Neural progenitor cell (in vitro differentiated cells): ENCODE measurements around the gene POLD4. TPM values are rescaled to one million over a fixed set of nuclear protein-coding genes. Genes with fewer than 3 reads are reported as not detected.
A peak's percentile ranks its signal among the peaks of the same experiment; 100 is the strongest.

Experiments
- DNase-seq: peaks from one replicate; pipeline ENCODE4 v3.0.0-alpha.2; 2016; ENCODE audit warnings: low spot score
- H2AFZ ChIP-seq: fragments of 200-600 bp; sonication (generic); replicated peaks from 2 replicates; pipeline ENCODE4 v1.6.1; 2016; ENCODE audit warnings: antibody characterized with exemption
- H3F3A ChIP-seq: fragments of 200-600 bp; sonication (generic); 2 replicates; pipeline ENCODE4 v1.6.1; 2016; ENCODE audit warnings: antibody characterized with exemption, low read depth
- H3K27ac ChIP-seq: fragments of 200-600 bp; sonication (generic); 2 replicates; pipeline ENCODE4 v1.5.1; 2016; ENCODE audit warnings: mild to moderate bottlenecking
- H3K27me3 ChIP-seq: fragments of 200-600 bp; sonication (generic); 2 replicates; pipeline ENCODE4 v1.6.1; 2016; ENCODE audit warnings: mild to moderate bottlenecking, moderate library complexity
- H3K36me3 ChIP-seq: fragments of 200-600 bp; sonication (generic); 2 replicates; pipeline ENCODE4 v1.5.1; 2016
- H3K4me1 ChIP-seq: fragments of 200-600 bp; sonication (generic); 2 replicates; pipeline ENCODE4 v1.6.1; 2016; ENCODE audit warnings: mixed run types
- H3K4me2 ChIP-seq: fragments of 200-600 bp; sonication (generic); 2 replicates; pipeline ENCODE4 v1.6.1; 2016
- H3K4me3 ChIP-seq: fragments of 200-600 bp; sonication (generic); 2 replicates; pipeline ENCODE4 v1.5.1; 2016
- H3K79me2 ChIP-seq: fragments of 200-600 bp; sonication (generic); 2 replicates; pipeline ENCODE4 v1.6.1; 2016; ENCODE audit warnings: low read depth
- H3K9ac ChIP-seq: fragments of 200-600 bp; sonication (generic); 2 replicates; pipeline ENCODE4 v1.6.1; 2016
- H3K9me3 ChIP-seq: fragments of 200-600 bp; sonication (generic); 2 replicates; pipeline ENCODE4 v1.5.1; 2016; ENCODE audit warnings: low read depth
- H4K20me1 ChIP-seq: fragments of 200-600 bp; sonication (generic); 2 replicates; pipeline ENCODE4 v1.6.1; 2016; ENCODE audit warnings: low read depth
- H3K27ac Mint-ChIP-seq: 3 replicates; pipeline ENCODE4 v1.8.0; 2021; ENCODE audit warnings: mixed read lengths
- H3K27me3 Mint-ChIP-seq: 2 replicates; pipeline ENCODE4 v1.8.0; 2022; ENCODE audit warnings: low read depth, mild to moderate bottlenecking, inconsistent platforms, moderate library complexity, mixed read lengths; ENCODE audit not compliant: insufficient read depth
- H3K36me3 Mint-ChIP-seq: 3 replicates; pipeline ENCODE4 v1.8.0; 2021; ENCODE audit warnings: mixed read lengths
- H3K4me1 Mint-ChIP-seq: 3 replicates; pipeline ENCODE4 v1.8.0; 2021; ENCODE audit warnings: mixed read lengths
- H3K4me3 Mint-ChIP-seq: 3 replicates; pipeline ENCODE4 v1.8.0; 2021; ENCODE audit warnings: mild to moderate bottlenecking, moderate library complexity, mixed read lengths
- H3K9me3 Mint-ChIP-seq: 3 replicates; pipeline ENCODE4 v1.8.0; 2020; ENCODE audit warnings: mixed read lengths
- EZH2 ChIP-seq: fragments of 200-600 bp; sonication (generic); IDR thresholded peaks from 2 replicates; pipeline ENCODE4 v1.6.1; 2017; ENCODE audit warnings: antibody characterized with exemption, mild to moderate bottlenecking, moderate library complexity
- EZH2phosphoT487 ChIP-seq: fragments of 200-600 bp; sonication (generic); IDR thresholded peaks from 2 replicates; pipeline ENCODE4 v1.6.1; 2017; ENCODE audit warnings: antibody characterized with exemption
- total RNA-seq: library from RNA; depleted of rRNA; stranded (reverse); fragments of >200 nt; gene quantifications from 2 replicates; pipeline ENCODE4 v1.2.3, GENCODE V29; 2015; ENCODE audit warnings: low replicate concordance
- TF ChIP-seq, protein P1 (sequence below): fragments of 200-600 bp; sonication (generic); IDR thresholded peaks from 2 replicates; pipeline ENCODE4 v1.5.1; 2017; ENCODE audit warnings: antibody characterized with exemption, mild to moderate bottlenecking

The POLD4 gene
- total RNA-seq, 1 donor from 2014 or later, result 1.1 TPM

DNA sequence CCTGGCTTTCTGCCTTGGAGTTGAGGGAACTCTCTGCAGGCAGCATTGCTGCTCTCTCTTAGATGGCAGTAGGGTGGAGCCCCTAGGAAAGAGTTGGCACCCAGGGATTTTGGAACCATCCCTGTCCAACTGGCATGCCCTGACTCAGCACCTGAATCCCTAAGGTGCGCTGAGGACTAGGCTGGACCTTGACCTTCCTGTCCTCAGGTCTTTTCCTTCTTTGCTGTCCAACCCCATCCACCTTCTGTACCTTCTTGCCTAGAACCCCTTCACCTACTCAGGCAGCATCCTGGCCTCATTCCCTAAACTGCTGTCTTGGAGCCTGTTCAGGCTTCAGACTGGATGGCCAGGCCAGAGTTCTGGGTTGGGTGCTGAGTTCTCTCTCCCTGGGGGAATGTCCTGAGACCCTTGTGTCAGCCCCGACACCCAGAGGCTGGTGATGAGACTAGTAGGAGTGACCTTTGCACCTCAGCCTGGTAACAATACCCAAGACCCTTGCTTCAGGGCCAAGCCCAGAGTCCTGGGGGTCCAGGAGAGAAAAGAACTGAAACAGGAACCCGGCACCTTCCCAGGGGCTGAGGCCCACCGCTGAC is 2.5 kb upstream of the POLD4 start:
- Histone ChIP-seq H3K27me3 (no peaks in the 10 kb centered on the region), H3K27ac (no peak overlapping the region), H3F3A (peaks cover 25% of the 10 kb centered on the region), H3K4me1 (peaks cover 38% of the 10 kb centered on the region), H3K9me3 (no peaks in the 10 kb centered on the region), H3K4me2 (peak overlapping the region; percentile 60), H3K4me3 (no peak overlapping the region), H3K79me2 (no peaks in the 10 kb centered on the region), H3K9ac (no peak overlapping the region), H2AFZ (no peak overlapping the region), H3K36me3 (no peaks in the 10 kb centered on the region), H4K20me1 (no peaks in the 10 kb centered on the region)
- TF ChIP-seq, protein P1, sequence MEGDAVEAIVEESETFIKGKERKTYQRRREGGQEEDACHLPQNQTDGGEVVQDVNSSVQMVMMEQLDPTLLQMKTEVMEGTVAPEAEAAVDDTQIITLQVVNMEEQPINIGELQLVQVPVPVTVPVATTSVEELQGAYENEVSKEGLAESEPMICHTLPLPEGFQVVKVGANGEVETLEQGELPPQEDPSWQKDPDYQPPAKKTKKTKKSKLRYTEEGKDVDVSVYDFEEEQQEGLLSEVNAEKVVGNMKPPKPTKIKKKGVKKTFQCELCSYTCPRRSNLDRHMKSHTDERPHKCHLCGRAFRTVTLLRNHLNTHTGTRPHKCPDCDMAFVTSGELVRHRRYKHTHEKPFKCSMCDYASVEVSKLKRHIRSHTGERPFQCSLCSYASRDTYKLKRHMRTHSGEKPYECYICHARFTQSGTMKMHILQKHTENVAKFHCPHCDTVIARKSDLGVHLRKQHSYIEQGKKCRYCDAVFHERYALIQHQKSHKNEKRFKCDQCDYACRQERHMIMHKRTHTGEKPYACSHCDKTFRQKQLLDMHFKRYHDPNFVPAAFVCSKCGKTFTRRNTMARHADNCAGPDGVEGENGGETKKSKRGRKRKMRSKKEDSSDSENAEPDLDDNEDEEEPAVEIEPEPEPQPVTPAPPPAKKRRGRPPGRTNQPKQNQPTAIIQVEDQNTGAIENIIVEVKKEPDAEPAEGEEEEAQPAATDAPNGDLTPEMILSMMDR, result no peak
- TF ChIP-seq EZH2phosphoT487 (no peak), EZH2 (no peak)
- Mint-ChIP-seq H3K27me3 (peaks cover 6% of the 10 kb centered on the region), H3K9me3 (no peaks in the 10 kb centered on the region), H3K27ac (peak overlapping the region; percentile 50), H3K4me3 (no peak overlapping the region), H3K36me3 (no peaks in the 10 kb centered on the region), H3K4me1 (peaks cover 38% of the 10 kb centered on the region)
- DNase-seq, result peak; percentile 32

DNA sequence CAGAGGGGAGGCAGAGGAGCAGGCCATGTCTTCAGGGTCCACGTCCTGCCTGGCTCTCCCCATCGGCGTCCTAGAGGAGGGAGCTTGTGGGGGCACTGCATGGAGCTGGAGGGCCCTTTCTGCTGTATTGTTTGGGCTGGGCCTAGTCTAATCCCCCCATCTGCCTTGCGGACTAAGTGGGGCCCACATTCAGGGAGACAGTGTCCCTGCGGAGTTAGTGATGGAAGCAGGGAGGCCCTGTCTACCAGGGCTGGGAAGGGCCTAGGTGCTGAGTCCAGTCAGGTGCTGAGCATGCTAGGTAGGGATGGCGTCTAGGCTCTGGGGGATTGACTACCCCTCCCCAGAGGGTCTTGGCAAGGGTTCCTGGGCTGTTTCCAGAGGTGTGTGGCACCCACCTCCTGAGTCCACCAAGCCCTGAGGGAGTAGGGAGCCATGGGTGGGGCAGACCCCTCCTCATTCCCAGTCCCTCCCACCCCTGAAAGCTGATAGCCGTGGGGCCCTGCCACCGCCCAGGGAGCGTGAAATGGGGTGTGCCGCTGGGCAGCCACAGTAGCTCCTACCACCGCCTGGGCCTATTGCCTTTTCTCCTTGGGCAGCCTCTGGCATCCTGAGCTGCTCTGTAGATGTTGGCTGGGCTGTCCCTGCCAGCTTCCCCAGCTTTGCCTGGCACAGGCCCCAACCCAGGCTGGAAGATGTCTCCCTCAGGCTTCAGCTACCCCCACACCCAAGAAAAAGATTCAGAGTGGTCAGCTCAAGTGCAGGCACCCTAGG is 1.9 kb upstream of the POLD4 start:
- H3K27ac ChIP-seq, result peak overlapping the region; percentile 87

DNA sequence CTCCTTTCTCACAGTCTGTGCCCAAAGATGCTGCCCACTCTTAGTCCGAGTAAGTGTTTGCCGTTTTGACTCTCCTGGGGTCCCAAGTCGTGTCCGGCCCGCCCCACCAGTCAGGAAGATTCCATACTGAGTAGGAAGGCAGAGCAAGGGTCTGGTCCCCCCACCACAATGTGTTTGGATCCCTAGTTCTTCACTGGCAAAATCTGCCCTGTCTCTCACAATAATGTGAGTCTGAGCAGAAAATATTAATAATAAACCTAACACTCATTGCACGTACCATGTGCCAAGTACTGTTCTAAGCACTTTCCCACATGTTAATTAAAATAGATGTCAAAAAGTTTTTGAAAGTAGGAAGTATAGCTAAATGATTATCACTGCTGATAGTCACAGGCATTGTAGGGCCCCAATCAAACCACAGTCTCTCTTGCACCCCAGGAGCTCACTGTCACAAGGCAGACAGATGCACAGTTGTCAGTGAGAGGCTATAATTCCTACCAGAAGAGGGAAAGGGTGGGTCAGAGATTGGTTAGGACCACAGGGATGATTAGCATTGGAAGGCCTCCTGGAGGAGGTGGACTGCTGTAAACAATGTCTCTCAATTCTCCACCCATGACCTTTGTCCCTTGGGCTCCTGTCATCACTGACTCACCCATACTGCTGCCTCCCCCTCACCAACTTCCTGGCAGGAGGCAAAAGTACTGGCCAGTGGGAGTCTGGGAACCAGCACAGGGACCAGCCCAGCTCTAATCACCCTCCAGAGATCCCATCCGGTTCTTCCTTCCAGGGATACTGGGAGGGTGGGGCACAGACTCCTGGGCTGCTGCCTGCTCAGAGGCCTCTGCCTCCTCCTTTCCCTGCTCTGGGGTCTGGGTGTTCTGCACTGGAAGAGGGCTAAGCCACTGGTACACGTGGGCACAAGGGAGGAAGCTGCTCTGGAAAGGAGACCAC is 1.0 kb upstream of the POLD4 start:
- Histone ChIP-seq H3K4me2 (peak overlapping the region; percentile 91), H3K4me1 (peaks cover 38% of the 10 kb centered on the region), H3K4me3 (peak overlapping the region; percentile 89), H3F3A (peaks cover 25% of the 10 kb centered on the region), H3K27me3 (no peaks in the 10 kb centered on the region), H3K9me3 (no peaks in the 10 kb centered on the region), H3K36me3 (no peaks in the 10 kb centered on the region), H3K27ac (peak overlapping the region; percentile 87), H3K9ac (peak overlapping the region; percentile 30), H4K20me1 (no peaks in the 10 kb centered on the region), H3K79me2 (no peaks in the 10 kb centered on the region), H2AFZ (peak overlapping the region; percentile 90)
- no peak overlapping the region for H3K27ac Mint-ChIP-seq
- no peaks in the 10 kb centered on the region for H3K9me3 Mint-ChIP-seq
- no peaks in the 10 kb centered on the region for H3K36me3 Mint-ChIP-seq
- peaks cover 6% of the 10 kb centered on the region for H3K27me3 Mint-ChIP-seq
- H3K4me3 Mint-ChIP-seq, result peak overlapping the region; percentile 87
- TF ChIP-seq, protein P1, result no peak
- TF ChIP-seq EZH2, result no peak
- no peak for TF ChIP-seq EZH2phosphoT487
- peaks cover 38% of the 10 kb centered on the region for H3K4me1 Mint-ChIP-seq
- DNase-seq, result peak; percentile 29

More for the DNA sequence above, 1.9 kb upstream of the POLD4 start:
- no peak overlapping the region for H3K4me3 Mint-ChIP-seq
- Histone ChIP-seq H3K4me2 (peak overlapping the region; percentile 91), H3K9me3 (no peaks in the 10 kb centered on the region), H3K27me3 (no peaks in the 10 kb centered on the region), H4K20me1 (no peaks in the 10 kb centered on the region), H2AFZ (no peak overlapping the region), H3K4me1 (peaks cover 38% of the 10 kb centered on the region), H3K36me3 (no peaks in the 10 kb centered on the region), H3K4me3 (no peak overlapping the region), H3F3A (peaks cover 25% of the 10 kb centered on the region), H3K9ac (no peak overlapping the region), H3K79me2 (no peaks in the 10 kb centered on the region)
- H3K27me3 Mint-ChIP-seq, result peaks cover 6% of the 10 kb centered on the region
- no peaks in the 10 kb centered on the region for H3K9me3 Mint-ChIP-seq
- H3K4me1 Mint-ChIP-seq, result peaks cover 38% of the 10 kb centered on the region
- DNase-seq, result no peak
- no peak for TF ChIP-seq EZH2
- TF ChIP-seq EZH2phosphoT487, result no peak
- TF ChIP-seq, protein P1, result no peak
- no peaks in the 10 kb centered on the region for H3K36me3 Mint-ChIP-seq
- H3K27ac Mint-ChIP-seq, result no peak overlapping the region
